ENCODE results near the gene ZBTB7A.
A peak's percentile ranks its signal among the peaks of the same experiment; 100 is the strongest.

ZBTB7A gene

GRCh38 chr19:4071610-4072009 lies 4.9 kb upstream of the ZBTB7A start:
- Histone ChIP-seq H2AFZ (ENCODE audit: low read depth, low read length) (no peak overlapping the region), H3K4me1 (ENCODE audit: insufficient read depth, low read length) (peaks cover 4% of the 10 kb centered on the region), H3K36me3 (ENCODE audit: insufficient read depth, low read length) (no peaks in the 10 kb centered on the region), H3K27me3 (ENCODE audit: insufficient read depth, low read length) (peaks cover 21% of the 10 kb centered on the region), H3K4me3 (ENCODE audit: low read length) (no peak overlapping the region), H3K9me3 (ENCODE audit: low read length) (no peaks in the 10 kb centered on the region)

DNA sequence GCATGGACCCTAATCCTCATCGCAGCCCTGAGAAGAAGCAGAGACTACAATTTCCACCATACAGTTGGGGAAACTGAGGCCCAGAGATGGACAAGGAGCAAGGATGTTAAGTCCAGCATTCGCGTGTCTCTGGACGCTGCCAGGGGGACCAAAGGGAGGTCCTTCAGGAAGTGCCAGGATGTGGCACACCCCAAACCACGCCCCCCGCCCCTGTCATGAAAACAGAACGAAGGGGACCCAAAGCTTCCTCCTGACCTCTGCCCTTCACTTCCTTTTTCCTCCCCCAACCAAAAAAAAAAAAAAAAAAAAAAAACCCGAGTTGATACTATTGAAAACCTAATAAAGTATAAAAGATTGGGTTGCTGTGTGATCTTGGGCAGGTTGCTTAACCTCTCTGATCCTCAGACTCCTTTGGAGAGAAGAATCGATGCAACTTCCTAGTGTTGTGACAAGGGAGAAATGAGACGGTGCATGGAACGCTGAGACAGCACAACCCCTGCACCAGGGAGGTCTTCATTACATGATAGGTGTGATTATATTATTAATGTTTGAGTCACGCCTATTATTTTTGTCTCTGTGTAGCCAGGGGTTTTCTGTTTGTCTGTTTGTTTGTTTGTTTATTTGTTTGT lies 2.7 kb upstream of the ZBTB7A start:
- no peak overlapping the region for H2AFZ ChIP-seq (ENCODE audit: low read depth, low read length)
- H3K4me1 ChIP-seq (ENCODE audit: insufficient read depth, low read length): peaks cover 8% of the 10 kb centered on the region
- H3K27me3 ChIP-seq (ENCODE audit: insufficient read depth, low read length): peaks cover 21% of the 10 kb centered on the region
- H3K36me3 ChIP-seq (ENCODE audit: insufficient read depth, low read length): no peaks in the 10 kb centered on the region
- no peaks in the 10 kb centered on the region for H3K9me3 ChIP-seq (ENCODE audit: low read length)
- H3K4me3 ChIP-seq (ENCODE audit: low read length): no peak overlapping the region

DNA sequence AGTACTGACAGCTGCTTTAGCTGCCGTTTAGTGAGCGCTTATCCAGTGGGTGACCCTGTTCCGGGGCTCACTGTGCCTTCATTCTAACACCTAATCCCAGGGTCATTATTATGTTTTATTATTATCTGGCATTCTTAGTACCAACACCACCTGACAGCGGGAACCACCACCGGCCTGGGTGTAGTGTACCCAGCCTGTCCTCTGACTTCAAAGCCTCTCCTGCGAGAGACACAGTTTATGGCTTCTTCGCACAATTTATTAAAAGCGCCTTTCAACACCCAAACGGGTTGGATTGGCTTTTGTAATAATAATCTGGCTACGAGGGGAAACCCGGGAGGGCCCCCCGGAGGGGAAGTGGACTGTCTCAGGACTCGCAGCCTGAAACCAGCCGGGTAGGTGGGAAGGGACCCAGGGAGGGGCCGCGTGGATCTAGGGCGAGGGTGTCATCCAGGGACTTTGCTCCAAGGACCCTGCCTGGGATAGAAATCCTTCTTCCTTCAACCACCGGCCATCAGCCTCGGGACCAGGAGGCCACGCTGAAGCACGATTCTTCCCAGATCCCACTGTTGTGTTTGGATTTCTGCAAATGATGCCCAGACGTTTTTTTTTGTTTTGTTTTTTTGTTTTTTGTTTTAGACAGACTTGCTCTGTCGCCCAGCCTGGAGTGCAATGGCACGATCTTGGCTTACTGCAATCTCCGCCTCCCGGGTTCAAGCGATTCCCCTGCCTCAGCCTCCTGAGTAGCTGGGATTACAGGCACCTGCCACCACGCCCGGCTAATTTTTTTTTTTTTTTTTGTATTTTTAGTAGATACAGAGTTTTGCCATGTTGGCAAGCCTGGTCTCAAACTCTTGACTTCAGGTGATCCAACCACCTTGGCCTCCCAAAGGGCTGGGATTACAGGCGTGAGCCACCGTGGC lies 1.6 kb upstream of the ZBTB7A start:
- no peak overlapping the region for H3K4me3 ChIP-seq (ENCODE audit: low read length)

DNA sequence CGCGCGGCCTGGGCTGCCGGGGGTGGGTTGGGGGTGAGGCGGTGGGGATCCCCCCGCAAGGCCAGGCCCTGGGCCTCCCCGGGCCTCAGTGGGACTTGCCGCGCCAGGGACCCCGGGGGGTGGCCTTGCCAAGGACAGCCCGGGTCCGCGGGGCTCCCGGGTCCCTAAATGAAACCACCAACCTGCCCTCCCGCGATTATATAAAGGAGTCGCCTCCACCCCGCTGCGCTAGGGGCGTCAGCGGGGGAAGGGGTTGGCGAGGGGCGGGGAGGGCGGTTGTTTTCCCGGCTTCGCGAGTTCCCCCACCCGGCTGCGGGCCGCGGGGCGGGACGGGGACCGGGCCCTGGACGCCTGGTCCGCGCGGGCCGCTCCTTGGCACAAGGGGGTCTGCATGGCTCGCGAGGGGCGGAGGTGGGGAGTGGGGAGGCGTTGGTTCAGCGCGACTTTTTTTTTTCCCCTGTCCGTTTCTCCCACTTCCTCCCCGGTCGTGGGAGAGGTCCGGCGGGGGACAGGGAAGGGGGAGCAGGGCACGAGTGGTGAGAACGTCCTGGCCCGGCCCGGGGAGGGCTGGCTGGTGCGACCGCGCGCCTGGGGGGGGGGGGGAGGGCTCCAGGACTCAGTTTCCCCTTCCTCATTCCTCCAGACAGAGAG lies 822 bp upstream of the ZBTB7A start:
- peaks cover 21% of the 10 kb centered on the region for H3K27me3 ChIP-seq (ENCODE audit: insufficient read depth, low read length)
- no peak overlapping the region for H2AFZ ChIP-seq (ENCODE audit: low read depth, low read length)
- H3K9me3 ChIP-seq (ENCODE audit: low read length): no peaks in the 10 kb centered on the region
- H3K4me1 ChIP-seq (ENCODE audit: insufficient read depth, low read length): peaks cover 17% of the 10 kb centered on the region
- no peak overlapping the region for H3K4me3 ChIP-seq (ENCODE audit: low read length)
- no peaks in the 10 kb centered on the region for H3K36me3 ChIP-seq (ENCODE audit: insufficient read depth, low read length)

More for the DNA sequence above, 1.6 kb upstream of the ZBTB7A start:
- Histone ChIP-seq H3K27me3 (ENCODE audit: insufficient read depth, low read length) (peaks cover 21% of the 10 kb centered on the region), H2AFZ (ENCODE audit: low read depth, low read length) (no peak overlapping the region), H3K36me3 (ENCODE audit: insufficient read depth, low read length) (no peaks in the 10 kb centered on the region), H3K9me3 (ENCODE audit: low read length) (no peaks in the 10 kb centered on the region), H3K4me1 (ENCODE audit: insufficient read depth, low read length) (peaks cover 17% of the 10 kb centered on the region)

GRCh38 chr19:4066176-4066606 lies 508 bp downstream of the ZBTB7A start:
- no peaks in the 10 kb centered on the region for H3K36me3 ChIP-seq (ENCODE audit: insufficient read depth, low read length)
- H3K4me3 ChIP-seq (ENCODE audit: low read length): peak overlapping the region; percentile 60
- peaks cover 21% of the 10 kb centered on the region for H3K27me3 ChIP-seq (ENCODE audit: insufficient read depth, low read length)
- H3K9me3 ChIP-seq (ENCODE audit: low read length): no peaks in the 10 kb centered on the region
- H3K4me1 ChIP-seq (ENCODE audit: insufficient read depth, low read length): peaks cover 17% of the 10 kb centered on the region
- peak overlapping the region; percentile 91 for H2AFZ ChIP-seq (ENCODE audit: low read depth, low read length)

GRCh38 chr19:4065430-4066175 lies 1.1 kb downstream of the ZBTB7A start:
- peak overlapping the region; percentile 68 for H3K4me3 ChIP-seq (ENCODE audit: low read length)
- H3K27me3 ChIP-seq (ENCODE audit: insufficient read depth, low read length): peaks cover 21% of the 10 kb centered on the region
- H3K9me3 ChIP-seq (ENCODE audit: low read length): no peaks in the 10 kb centered on the region
- no peak overlapping the region for H2AFZ ChIP-seq (ENCODE audit: low read depth, low read length)
- peaks cover 17% of the 10 kb centered on the region for H3K4me1 ChIP-seq (ENCODE audit: insufficient read depth, low read length)
- H3K36me3 ChIP-seq (ENCODE audit: insufficient read depth, low read length): no peaks in the 10 kb centered on the region

DNA sequence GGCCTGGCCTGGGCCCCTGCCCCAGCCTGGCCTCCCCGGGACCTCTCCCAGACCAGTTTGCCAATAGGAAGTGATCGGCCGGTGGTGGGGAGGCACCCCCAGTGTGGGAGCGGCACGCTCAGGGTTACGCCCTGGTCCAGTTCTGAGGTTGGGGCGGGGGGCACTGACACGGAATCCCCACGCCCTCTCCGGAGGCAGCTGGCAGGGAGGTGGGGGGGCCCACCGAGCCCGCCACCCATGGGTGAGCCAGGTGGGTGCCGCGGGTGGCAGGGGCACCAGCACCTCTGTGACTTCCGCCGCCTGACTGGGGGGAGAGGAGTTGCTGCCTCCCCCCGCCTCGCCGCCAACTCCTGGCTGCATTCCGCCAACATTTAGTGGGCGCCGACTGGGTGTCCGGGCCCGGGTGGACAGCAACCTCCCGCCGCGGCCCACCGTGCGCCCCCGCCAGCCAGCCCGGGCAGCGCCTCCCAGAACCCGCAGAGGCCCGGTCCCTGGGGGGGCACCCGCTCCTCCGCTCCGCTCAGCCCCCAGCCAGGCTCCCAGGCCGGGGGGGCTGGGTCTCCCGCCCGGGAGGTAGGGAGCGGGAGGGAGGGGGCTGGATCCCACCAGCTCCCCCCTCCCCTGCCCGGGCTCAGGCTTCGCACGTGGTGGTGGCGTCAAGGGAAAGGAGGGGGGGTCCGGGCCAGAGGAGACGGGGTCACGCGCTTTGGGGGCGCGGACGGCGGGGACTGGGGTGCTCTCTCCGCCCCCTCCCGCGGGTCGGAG lies 2.0 kb downstream of the ZBTB7A start:
- Histone ChIP-seq H3K4me3 (ENCODE audit: low read length) (peak overlapping the region; percentile 68), H2AFZ (ENCODE audit: low read depth, low read length) (no peak overlapping the region), H3K4me1 (ENCODE audit: insufficient read depth, low read length) (peaks cover 17% of the 10 kb centered on the region), H3K36me3 (ENCODE audit: insufficient read depth, low read length) (no peaks in the 10 kb centered on the region), H3K9me3 (ENCODE audit: low read length) (no peaks in the 10 kb centered on the region), H3K27me3 (ENCODE audit: insufficient read depth, low read length) (peaks cover 21% of the 10 kb centered on the region)

- no peaks in the 10 kb centered on the region for H3K9me3 ChIP-seq (ENCODE audit: low read length)
- peak overlapping the region; percentile 68 for H3K4me3 ChIP-seq (ENCODE audit: low read length)
- peaks cover 16% of the 10 kb centered on the region for H3K27me3 ChIP-seq (ENCODE audit: insufficient read depth, low read length)
- H3K36me3 ChIP-seq (ENCODE audit: insufficient read depth, low read length): no peaks in the 10 kb centered on the region
- peaks cover 19% of the 10 kb centered on the region for H3K4me1 ChIP-seq (ENCODE audit: insufficient read depth, low read length)
- H2AFZ ChIP-seq (ENCODE audit: low read depth, low read length): no peak overlapping the region
Observed at GRCh38 chr19:4064149-4064495, 2.6 kb downstream of the ZBTB7A start.

- Histone ChIP-seq H3K27me3 (ENCODE audit: insufficient read depth, low read length) (peaks cover 12% of the 10 kb centered on the region), H3K9me3 (ENCODE audit: low read length) (no peaks in the 10 kb centered on the region), H2AFZ (ENCODE audit: low read depth, low read length) (no peak overlapping the region), H3K4me1 (ENCODE audit: insufficient read depth, low read length) (peaks cover 21% of the 10 kb centered on the region), H3K36me3 (ENCODE audit: insufficient read depth, low read length) (no peaks in the 10 kb centered on the region), H3K4me3 (ENCODE audit: low read length) (peak overlapping the region; percentile 68)
Observed at GRCh38 chr19:4063369-4064148, 3.1 kb downstream of the ZBTB7A start.

DNA sequence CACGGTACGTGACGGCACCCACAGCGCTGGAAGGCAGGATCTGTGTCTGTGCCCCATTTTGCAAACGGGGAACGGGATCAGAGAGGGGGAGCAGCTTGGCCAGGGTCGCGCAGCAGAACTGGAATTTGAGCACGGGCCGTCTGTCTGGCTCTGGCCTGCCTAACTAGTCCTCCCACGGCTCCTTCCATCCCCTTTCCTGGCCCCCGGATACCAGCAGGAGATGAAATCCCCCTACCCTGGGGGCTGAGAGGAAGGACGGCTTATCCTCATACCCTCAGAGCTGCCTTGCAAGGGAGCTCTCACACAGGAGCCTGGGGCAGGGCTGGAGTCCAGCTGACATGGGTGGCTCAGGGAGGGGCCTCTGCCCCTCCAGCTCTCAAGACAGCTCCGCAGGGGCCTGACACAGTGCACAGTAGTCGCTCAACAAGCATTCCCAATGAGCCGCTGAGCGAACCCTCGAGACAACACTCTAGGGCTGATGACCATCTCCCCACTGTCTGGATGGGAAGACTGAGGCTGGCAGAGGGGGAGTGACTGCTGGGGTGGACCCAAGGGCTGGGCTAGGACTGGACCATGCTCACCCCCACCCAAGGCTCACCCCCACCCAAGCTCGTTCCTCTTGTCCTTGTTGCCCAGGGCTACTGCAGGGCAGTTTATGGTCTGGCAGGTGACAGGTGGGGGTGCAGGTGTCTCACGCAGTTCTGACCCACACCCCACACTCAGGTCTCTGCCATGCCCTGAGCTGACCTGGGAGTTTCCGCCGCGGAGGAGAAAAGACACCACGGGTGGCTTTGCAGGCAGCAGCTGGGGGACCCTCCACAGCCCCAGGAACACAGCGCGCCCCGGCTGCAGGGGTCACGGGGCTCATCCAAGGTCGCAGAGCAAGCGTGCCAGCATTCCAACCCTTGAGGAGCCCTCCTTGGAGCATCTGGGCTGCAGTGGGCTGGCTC lies 4.0 kb downstream of the ZBTB7A start:
- H2AFZ ChIP-seq (ENCODE audit: low read depth, low read length): no peak overlapping the region
- no peaks in the 10 kb centered on the region for H3K36me3 ChIP-seq (ENCODE audit: insufficient read depth, low read length)
- no peaks in the 10 kb centered on the region for H3K9me3 ChIP-seq (ENCODE audit: low read length)
- peaks cover 20% of the 10 kb centered on the region for H3K4me1 ChIP-seq (ENCODE audit: insufficient read depth, low read length)
- peaks cover 4% of the 10 kb centered on the region for H3K27me3 ChIP-seq (ENCODE audit: insufficient read depth, low read length)
- H3K4me3 ChIP-seq (ENCODE audit: low read length): no peak overlapping the region
